GM19099 (cell line): ENCODE measurements around the gene TRIM27.

Source experiments
- POLR2A ChIP-seq: IDR thresholded peaks from 3 replicates; pipeline ENCODE4 v1.6.1; 2011; ENCODE audit warnings: low read depth; ENCODE audit not compliant: insufficient read length; ENCODE audit errors: extremely low read depth

Gene TRIM27

DNA sequence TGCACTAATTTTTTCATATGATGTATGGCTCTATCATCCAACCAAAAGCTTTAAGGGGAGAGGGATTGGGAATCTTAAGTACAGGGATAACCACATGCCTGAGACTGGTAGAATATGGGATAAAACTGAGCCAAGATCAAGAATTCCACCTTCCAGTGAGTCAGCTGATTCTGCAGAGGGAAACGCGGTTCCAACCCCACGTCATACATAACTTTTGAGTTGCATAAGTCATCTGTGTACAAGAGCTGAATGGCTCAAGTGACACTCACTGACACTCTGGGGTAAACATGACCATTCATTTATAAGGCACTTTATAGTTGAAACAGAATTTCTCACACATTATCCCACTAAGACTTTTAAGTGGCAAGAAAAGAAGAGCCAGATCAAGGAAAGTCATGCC lies 16.4 kb downstream of the TRIM27 start:
- TF ChIP-seq POLR2A = no peak

DNA sequence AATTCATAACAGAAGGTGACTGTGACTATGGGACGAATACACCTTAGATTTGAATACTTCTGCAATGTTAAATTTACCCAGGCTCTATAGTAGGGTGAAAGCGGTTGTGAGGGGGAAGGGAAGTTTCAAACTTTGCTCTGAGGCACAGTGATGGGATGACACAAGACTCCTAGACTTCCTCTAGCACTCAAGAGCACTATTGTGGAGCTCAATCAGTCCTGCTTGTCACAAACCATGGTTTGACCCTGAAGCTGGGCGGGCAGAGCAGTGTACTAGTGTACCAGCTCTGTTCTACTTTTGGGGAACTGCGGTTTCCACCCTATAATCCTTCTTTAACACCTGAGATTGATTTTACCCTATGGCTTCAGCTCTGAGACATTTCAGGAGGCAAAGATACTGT lies 17.1 kb downstream of the TRIM27 start:
- TF ChIP-seq POLR2A = no peak

DNA sequence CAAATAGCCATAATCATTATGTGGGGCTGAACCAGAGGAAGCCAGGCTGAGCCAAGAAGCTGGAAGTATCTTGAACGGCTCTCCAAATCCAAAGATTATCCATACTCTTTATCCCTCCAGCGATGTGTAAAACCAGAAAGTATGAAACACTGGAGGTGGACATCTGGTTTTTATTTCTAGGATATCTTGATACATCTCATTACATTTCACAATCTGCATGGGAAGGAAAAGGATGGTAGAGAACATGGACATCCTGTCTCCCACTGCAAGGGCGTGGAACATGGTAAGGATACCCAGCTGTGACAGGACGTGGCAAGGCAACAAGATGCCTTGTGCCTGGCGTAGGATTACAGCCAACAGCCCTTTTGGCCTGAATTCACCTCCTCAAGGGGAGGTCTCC lies 20.1 kb downstream of the TRIM27 start:
- TF ChIP-seq POLR2A = no peak

DNA sequence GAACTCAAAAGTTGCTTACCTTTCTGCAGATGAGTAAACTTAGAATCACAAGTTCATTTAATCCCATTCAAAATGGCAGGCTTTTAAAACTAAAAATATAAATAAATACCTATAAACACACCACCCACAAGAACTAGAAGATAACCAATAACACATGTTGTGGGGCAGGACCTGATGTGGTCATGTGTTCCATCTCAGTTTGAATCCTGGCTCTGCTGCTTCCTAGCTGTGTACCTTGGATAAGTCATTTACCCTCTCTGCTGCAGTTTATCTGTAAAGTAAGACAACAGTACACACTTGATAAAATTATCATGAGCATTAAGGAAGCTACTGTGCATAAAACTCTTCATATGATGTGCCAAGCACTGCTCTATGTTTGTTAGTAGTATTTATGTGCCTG lies 22.0 kb downstream of the TRIM27 start:
- no peak for TF ChIP-seq POLR2A

DNA sequence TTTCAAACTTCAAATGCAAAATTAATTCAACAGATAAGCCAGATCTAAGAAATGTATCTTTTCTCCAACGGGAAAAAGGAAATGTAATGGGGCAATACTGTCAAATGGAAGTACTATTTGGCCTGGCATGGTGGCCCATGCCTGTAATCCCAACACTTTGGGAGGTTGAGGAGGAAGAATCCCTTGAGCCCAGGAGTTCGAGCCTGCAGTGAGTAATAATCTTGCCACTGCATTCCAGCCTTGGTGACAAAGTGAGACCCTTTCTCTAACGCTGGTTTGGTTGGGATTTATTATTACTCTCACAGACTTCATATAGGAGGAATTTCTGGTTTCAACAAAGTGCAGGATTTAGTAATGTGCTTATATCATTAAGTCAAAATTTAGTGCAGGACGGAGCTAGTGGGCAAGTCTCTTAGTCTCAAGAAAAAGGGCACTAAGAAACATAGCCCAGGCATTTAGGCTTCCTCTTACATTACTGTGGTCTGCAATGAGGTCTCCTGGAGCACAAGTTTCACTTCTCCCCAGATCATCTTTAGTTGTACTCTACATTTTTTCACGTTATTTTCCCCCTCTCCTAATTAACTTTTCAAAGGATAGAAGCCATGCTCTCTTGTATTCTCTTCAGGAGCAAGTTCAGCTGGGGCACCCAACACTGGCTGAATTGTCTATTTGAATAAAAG lies 23.1 kb downstream of the TRIM27 start:
- no peak for TF ChIP-seq POLR2A

DNA sequence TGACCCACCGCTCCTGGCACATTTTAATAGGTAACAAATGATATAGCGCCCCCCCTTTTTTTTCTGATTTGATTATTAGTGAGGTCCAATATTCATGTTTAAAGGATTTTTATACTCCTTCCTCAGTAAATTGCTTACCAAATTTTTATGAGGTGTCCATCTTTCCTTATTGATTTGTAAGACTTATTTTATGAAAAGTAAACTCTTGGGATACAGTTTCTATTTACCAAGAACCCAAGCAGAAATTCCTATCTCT lies 25.1 kb downstream of the TRIM27 start:
- TF ChIP-seq POLR2A = no peak

DNA sequence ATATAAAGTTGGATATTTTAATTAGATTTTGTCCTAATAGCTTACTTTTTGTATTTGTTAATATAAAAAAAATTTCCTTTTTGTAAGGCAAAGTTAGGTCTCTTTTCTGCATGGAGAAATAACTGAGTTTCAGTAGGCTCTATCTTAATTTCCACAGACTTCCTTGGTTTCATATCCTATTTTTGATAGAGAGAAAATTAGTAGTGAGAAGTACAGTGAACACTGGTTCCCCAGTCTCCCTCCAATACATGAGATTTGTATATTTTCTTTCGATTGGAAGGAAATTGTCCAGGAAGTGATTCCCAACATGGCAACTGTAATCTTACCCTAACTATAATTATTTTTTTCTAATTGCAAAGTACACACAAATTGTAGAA lies 26.4 kb downstream of the TRIM27 start:
- no peak for TF ChIP-seq POLR2A

DNA sequence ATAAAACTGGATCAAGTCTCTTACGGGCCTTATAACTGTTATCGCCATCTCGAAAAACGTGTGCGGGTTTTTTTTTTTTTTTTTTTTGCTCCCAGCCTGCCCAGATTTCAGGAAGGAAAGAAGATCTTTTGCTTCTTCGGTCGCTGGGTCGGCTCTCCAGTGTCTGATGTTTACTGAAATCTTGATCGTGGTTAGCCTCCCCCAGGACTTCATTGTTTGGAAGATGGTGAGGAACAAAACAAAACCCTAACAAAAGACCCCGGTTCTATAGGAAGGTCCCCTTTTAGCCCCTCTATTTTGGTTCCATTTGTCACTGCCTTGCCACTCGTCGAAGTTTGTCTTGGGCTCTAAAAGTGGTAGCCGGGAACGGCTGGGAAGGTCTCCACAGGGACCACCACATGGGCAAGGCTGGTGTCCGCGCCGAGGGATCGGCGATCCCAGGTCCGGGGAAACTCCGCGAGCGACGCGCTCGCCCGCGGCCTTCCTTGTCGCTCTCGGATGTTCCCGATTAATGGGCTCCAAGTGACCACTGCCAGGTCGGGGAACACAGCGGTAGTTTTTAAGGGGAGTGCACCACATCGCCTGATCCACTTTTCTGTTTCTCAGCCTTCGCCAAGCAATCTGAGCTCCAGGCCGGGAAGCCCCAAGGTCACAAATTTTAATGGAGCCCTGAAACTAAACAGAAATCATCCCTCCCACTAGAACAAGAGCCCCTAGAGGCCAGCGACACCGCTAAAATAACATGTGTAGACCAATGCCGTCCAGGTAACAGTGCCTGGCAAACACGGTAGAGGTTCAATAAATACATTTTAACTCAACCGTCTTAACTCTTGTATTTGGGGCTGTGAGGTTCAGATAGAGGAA lies 27.0 kb downstream of the TRIM27 start:
- TF ChIP-seq POLR2A = no peak

DNA sequence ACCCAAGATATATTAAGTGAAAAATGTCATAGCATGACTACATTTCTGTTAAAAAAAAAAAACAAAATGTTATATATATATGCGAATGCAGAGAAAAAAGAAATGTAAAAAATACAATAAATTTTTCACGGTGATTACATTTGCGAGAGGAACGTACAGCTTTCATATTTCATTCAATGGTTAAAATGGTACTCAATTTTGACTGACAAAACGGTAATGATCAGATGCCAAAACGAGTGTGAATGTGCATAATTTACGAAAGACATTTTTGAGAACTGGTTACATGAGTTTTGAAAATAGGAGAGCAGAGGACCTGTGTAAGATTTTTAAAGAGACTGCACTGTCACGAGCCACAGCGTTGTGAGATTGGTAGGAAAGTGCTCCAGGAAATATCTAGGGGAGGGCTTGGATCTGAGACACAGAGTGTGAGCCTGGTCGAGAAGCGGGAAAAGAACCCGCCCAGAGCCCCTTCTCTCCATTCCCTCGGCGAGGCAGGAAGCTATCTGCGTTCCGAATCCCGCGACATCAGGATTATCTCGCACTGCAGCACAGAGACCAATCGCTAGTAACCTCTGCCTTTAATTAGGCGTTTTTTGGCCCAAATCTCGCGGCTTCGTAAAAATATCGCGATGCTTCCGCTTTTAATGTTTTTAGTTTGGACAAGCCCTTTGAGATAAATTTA lies 28.5 kb downstream of the TRIM27 start:
- peak; percentile 90 for TF ChIP-seq POLR2A

DNA sequence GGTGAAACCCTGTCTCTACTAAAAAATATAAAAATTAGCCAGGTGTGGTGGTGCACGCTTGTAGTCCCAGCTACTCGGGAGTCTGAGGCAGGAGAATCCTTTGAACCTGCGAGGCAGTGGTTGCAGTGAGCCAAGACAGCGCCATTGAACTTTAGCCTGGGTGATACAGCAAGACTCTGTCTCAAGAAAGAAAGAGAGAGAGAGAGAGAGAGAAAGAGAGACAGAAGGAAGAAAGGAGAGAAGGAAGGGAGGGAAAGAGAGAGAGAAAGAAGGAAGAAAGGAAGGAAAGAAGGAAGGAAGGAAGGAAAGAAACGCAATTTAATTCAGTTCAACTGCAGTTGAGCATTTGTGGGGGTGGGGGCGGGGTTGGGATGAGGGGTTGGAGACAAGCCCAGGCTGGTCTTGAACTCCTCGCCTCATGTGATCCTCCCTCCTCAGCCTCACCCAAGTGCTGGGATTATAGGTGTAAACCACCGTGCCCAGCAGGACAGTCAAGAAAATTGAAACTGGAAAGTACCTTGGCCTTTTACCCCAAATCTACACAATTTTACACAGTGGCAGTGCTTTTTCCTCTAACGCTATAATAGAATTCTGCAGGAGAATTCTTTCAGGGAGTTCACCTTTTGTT lies 30.5 kb downstream of the TRIM27 start:
- no peak for TF ChIP-seq POLR2A

DNA sequence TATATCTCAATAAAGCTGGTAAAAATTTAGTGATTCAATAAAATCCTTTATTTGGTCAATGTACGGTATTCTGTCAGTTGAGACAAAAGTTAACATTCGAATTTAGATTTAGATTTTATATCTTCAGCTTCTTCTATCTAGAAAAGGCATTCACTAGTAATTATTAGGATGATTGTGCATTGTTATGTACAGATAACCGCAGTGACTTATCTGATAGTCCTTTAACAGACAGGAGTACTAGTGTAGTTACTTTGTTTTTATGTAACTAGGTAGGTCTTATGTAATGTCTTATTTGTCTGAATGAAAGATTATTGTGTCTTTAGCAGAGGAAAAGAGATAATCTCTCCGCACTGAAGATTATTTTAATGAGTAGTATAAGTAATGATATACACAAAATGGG lies 31.3 kb downstream of the TRIM27 start:
- no peak for TF ChIP-seq POLR2A

DNA sequence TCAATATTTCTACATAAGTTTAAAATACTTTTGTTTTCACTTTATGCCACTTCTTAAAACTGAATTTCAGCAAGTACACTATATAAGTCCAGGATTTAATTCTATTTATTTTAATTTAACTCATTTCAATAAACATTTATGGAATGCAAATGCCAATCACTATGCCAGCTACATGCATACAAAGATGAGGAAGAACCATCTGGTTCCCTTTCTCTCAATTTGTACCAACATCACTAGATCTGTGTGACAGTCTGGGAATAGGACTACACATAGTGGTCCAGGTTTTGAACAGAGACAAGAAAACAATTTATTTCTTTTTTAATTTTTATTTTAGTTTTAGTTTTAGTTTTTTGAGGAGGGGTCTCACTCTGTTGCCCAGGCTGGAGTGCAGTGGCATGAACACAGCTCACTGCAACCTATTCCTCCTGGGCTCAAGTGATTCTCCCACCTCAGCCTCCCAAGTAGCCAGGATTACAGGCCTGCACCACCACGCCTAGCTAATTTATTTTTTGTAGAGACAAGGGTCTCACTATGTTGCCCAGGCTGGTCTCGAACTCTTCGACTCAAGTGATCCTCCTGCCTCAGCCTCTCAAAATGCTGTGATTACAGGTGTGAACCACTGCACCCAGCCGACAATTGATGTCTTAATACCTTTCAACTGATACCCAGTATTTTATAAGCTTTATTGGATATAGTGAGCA lies 35.8 kb downstream of the TRIM27 start:
- no peak for TF ChIP-seq POLR2A

DNA sequence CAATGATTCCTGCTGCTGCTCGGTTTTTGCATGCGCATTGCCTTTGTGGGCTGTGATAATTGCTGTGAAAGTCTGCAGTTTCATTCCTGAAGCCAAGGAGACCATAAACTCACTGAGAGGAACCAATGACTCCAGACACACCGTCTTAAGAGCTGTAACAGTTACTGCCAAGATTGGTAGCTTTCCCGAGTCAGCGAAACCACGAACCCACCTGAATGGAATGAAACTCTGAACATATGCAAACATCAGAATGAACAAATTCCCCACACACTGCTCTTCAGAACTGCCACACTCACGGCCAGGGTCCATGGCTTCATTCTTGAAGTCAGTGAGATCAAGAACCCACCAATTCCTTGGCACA lies 37.7 kb downstream of the TRIM27 start:
- no peak for TF ChIP-seq POLR2A

DNA sequence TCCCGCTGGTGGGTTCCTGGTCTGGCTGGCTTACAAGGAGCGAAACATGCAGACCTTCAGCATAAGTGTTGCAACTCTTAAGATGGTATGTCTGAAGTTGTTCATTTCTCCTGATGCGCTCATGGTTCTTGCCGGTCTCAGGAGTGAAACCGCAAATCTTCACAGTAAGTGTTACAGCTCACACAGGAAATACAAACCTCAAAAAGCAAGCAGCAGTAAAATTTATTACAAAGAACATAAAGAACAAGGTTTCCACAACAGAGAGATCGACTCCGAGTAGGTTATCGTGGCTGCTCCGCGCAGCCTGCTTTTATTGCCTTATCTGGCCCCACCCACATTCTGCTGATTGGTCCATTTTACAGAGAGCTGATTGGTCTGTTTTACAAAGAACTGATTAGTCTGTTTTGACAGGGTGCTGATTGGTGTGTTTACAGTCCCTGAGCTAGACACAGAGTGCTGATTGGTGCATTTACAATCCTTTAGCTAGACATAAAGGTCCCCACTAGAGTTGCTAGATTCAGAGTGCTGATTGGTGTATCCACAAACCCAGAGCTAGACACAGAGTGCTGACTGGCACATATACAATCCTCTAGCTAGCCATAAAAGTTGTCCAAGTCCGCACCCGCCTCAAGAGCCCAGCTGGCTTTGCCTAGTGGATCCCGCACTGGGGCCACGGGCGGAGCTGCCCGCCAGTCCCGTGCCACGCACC lies 39.2 kb downstream of the TRIM27 start:
- no peak for TF ChIP-seq POLR2A
